Measurements from ENCODE around the gene OR8A1. TPM values are rescaled to one million over a fixed set of nuclear protein-coding genes. Genes with fewer than 3 reads are reported as not detected.

Gene OR8A1
- total RNA-seq = under 0.01 TPM in 2 replicates

GRCh38 chr11:124569697-124570096 lies at the start of gene OR8A1:
TSS of gene OR8A1 (plus strand) at chr11:124569997. CDS start at chr11:124570120, 123 bp downstream.

DNA sequence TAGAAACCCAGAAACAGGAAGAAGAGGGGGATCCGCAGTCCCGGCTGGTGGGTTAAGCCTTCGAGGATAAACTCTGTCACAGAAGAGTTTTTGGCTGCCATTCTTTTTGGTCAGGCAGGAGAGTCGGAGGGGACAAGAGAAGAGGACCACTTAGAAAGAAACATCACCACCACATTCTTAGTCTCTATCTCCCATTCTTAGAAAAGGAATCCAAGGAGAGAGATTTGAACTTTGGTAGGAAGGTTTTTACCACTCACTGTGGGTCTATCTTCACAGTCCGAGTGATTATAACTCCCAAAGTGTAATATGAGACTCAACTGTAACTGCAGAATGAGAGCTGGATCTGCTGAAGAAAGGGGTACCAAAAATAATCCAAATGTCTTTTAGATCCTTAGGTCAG lies 26.2 kb upstream of the OR8A1 start, which contains the start of gene OR8B12:
TSS of gene OR8B12 (minus strand) at position 101 of the 400 bp plus-strand sequence. CDS start at position 101, 0 bp downstream.

DNA sequence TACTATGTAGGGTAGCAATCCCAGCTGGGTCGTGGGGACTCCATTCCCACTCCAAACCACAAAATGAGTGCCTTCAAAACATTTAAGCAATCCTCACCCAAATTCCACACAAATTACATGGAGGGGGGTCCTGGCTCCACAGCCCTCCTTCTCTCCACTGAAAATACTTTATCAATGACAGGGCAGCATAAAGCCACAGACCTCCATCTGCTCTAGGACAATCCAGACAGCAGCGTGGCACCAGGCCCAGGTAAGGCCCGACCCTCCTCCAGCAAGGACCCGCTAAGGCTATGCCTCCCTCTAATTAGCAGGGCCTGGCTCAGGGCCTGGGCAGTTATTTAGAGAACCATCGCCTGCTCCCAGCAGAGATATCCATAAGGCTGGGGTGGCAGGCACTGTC lies 41.3 kb downstream of the OR8A1 start, which contains the start of gene PANX3:
TSS of gene PANX3 (plus strand) at position 365 of the 400 bp plus-strand sequence. CDS start 129 bp downstream, outside the sequence.

Small RNAs within 50 kb of the gene (small RNA-seq; reads per million reads assigned to genes)
- gene OR8A3P (ENCODE audit: low replicate concordance) = not detected

Other genes with a start within 250 kb of the OR8A1 start
- gene OR8D2, start 249.8 kb upstream of the OR8A1 start, total RNA-seq = not detected in 2 replicates
- not detected in 2 replicates for gene OR8B2, start 185.5 kb upstream of the OR8A1 start, total RNA-seq
- not detected in 2 replicates for gene OR8B3, start 171.0 kb upstream of the OR8A1 start, total RNA-seq
- not detected in 2 replicates for gene OR8B4, start 145.1 kb upstream of the OR8A1 start, total RNA-seq
- not detected in 2 replicates for gene OR8B8, start 124.3 kb upstream of the OR8A1 start, total RNA-seq
- gene OR8B12, start 26.3 kb upstream of the OR8A1 start, total RNA-seq = not detected in 2 replicates
- gene PANX3, start 41.4 kb downstream of the OR8A1 start, total RNA-seq = not detected in 2 replicates
- 26.6 and 37.9 TPM in 2 replicates for gene TBRG1, start 52.9 kb downstream of the OR8A1 start, total RNA-seq
- gene SIAE, start 103.7 kb downstream of the OR8A1 start, total RNA-seq = 6.9 and 12.7 TPM in 2 replicates
- gene SPA17, start 103.9 kb downstream of the OR8A1 start, total RNA-seq = 5.0 and 7.9 TPM in 2 replicates
- gene NRGN, start 169.9 kb downstream of the OR8A1 start, total RNA-seq = 2.3 TPM in 1 of 2 replicates, not detected in the other
- gene VSIG2, start 182.3 kb downstream of the OR8A1 start, total RNA-seq = not detected in 2 replicates
- gene ESAM, start 192.3 kb downstream of the OR8A1 start, total RNA-seq = 0.22 and 2.7 TPM in 2 replicates
- 5.9 and 25.6 TPM in 2 replicates for gene MSANTD2, start 230.4 kb downstream of the OR8A1 start, total RNA-seq

Measured in placental pericyte (primary cell).